OCI-LY3 (cell line): ENCODE measurements around the gene RER1.

ENCODE experiments used
- EZH2phosphoT487 ChIP-seq: fragments of 200-600 bp; shearing (Covaris generic); IDR thresholded peaks from 2 replicates; pipeline ENCODE4 v1.6.1; 2018; ENCODE audit warnings: antibody characterized with exemption, mixed run types, low read depth
- TF ChIP-seq, protein P1 (sequence below): fragments of 200-600, 300-600 bp; sonication (generic); IDR thresholded peaks from 2 replicates; pipeline ENCODE4 v1.5.1; 2014; ENCODE audit warnings: antibody characterized with exemption, low read length, low read depth

DNA sequence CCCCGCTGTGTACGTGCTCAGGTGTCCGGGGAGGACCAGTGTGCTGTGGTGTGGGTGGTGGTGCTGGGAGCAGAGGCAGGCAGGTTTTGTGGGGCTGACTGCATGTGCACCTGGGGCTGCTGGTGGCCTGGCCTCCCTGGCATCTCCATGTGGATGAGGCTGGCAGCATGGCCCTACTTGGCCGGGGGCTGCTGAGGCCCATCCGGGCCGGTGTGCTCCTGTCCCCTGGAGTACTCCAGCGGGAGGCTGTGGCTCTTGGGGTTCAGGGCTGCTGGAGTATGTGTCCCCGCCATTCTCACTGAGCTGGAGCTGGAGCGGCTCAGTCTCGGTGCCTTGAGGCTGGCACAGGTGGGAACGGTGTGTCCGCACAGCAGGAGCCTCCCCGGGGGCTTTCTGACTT is 41.6 kb downstream of the RER1 start:
- TF ChIP-seq, protein P1, sequence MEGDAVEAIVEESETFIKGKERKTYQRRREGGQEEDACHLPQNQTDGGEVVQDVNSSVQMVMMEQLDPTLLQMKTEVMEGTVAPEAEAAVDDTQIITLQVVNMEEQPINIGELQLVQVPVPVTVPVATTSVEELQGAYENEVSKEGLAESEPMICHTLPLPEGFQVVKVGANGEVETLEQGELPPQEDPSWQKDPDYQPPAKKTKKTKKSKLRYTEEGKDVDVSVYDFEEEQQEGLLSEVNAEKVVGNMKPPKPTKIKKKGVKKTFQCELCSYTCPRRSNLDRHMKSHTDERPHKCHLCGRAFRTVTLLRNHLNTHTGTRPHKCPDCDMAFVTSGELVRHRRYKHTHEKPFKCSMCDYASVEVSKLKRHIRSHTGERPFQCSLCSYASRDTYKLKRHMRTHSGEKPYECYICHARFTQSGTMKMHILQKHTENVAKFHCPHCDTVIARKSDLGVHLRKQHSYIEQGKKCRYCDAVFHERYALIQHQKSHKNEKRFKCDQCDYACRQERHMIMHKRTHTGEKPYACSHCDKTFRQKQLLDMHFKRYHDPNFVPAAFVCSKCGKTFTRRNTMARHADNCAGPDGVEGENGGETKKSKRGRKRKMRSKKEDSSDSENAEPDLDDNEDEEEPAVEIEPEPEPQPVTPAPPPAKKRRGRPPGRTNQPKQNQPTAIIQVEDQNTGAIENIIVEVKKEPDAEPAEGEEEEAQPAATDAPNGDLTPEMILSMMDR, result no peak
- TF ChIP-seq EZH2phosphoT487, result no peak
